ENCODE results near the gene ZDHHC15.
A peak's percentile ranks its signal among the peaks of the same experiment; 100 is the strongest.
"Not testable (repeated sequence)": the region's sequence is repeated elsewhere in the genome, so short reads cannot be mapped to it uniquely, and the experiment has no call there.

Gene ZDHHC15, protein sequence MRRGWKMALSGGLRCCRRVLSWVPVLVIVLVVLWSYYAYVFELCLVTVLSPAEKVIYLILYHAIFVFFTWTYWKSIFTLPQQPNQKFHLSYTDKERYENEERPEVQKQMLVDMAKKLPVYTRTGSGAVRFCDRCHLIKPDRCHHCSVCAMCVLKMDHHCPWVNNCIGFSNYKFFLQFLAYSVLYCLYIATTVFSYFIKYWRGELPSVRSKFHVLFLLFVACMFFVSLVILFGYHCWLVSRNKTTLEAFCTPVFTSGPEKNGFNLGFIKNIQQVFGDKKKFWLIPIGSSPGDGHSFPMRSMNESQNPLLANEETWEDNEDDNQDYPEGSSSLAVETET

DNA sequence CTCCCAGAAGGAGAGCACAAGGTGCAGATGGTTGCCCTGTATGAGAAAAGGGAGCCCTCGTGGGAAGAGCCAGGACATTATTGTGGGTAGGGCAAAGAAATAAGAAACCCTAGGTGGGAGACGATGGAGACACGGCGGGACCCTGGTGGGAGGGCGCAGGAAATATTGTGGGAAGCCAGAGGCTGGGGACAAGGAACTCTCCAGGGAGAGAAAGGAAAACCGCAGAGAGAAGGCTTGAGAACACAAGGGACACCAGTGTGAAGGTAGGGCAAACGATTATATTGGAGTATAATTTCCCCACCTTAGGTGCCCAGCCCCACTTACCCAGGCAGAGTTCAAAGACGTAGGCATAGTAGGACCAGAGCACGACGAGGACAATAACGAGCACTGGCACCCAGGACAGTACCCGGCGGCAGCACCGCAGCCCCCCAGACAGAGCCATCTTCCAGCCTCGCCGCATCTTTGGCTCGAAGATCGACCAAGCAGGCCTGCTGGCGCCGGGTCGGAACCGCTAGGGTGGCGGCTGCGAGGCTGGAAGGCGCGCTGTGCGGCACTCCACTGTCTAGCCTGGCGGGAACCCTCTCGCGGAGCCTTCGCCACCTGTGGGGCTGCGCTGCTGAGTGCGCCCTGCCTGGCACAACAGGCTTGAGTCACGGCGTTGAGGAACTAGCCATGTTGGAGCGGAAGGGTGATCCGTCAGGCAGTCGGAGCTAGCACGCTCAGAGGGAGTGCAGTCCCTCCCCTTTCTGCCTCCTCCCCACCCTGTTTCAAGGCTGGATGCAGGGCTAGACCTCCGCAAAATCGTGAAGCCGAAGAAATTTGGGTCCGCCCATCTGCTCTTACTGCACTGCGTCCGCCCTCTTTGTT is at the start of gene ZDHHC15:
ZDHHC15 (minus strand) TSS at position 473 of the 867 bp plus-strand sequence; CDS start at position 460, 13 bp downstream.
- peak; percentile 0 for DNase-seq

DNA sequence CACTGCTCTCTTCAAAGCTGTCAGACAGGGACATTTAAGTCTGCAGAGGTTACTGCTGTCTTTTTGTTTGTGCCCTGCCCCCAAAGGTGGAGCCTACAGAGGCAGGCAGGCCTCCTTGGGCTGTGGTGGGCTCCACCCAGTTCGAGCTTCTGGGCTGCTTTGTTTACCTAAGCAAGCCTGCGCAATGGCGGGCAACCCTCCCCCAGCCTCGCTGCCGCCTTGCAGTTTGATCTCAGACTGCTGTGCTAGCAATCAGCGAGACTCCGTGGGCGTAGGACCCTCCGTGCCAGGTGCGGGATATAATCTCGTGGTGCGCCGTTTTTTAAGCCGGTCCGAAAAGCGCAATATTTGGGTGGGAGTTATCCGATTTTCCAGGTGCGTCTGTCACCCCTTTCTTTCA is 37.7 kb upstream of the ZDHHC15 start:
- DNase-seq, result not testable (repeated sequence)

DNA sequence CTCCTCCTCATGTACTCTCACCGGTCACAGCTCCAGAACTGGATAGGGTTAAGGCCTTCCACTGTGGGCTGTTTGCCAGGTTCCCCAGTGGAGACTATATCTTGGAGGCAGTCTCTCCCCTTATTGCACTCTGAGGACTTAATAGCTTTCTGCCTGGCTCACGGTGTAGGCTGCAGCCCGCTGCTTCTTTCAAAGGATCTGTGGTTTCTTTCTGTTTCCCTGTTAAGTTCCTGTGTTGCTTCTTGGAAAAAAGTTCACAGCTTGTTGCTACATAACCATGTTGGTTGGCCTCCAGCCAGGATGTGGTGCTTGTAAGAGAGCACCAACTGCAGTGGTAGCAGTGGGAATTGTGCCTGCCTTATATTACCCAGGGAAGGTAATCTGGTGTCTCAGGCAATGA is 24.9 kb upstream of the ZDHHC15 start:
- DNase-seq, result no peak

DNA sequence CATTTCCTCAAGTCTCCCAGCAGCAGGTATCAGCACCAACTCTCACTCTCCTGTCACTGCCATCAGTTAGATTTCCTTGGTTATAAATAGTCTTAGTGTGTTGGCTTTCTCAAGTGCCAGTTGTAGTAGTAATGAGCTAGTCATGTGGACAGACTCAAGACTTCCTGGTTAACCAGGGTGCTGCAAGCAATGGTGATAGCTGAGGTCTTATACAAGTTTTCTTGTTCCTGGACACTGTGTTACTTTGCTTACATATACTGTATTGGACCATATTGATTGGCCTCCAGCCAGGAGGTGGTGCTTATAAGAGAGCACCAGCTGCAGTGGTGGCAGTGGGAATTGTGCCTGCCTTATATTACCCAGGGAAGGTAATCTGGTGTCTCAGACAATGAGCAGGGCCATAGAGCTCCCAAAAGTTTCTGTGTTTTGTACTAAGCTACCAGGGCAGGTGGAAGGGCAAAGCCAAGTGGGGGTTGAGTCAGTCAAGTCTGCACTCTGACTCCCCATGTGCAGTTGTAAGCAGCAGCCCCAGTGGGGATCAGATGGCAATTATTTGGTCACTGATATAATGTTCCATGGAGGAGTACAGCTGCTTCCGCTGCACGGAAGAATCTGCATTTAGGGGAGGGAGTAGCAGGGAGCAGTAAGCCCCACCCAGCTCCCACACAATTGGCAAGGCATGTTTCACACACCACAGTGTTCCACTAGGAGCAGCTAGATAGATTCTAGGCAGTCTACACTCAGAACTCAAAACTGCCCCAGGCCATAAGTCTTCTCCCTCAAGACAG is 24.1 kb upstream of the ZDHHC15 start:
- DNase-seq, result no peak

DNA sequence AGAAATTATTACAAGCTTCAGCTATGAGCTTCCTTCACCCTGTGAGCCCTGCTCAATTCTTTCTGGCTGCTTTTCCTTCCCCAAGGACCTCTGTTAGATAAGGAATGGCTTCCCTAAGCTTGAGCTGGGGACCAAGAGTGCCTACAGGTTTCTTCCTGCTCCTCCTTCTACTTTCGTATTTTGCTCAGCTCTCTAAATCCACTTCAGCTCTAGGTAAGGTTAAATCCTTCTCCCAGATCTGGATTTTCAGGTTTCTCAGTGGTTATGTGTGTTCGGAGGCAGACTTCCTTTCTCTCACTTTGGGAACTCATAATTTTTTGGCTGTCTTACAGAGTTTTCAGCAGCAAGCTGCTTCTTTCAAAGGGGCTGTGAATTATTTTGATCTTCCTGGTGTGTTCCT is 21.9 kb upstream of the ZDHHC15 start:
- no peak for DNase-seq

DNA sequence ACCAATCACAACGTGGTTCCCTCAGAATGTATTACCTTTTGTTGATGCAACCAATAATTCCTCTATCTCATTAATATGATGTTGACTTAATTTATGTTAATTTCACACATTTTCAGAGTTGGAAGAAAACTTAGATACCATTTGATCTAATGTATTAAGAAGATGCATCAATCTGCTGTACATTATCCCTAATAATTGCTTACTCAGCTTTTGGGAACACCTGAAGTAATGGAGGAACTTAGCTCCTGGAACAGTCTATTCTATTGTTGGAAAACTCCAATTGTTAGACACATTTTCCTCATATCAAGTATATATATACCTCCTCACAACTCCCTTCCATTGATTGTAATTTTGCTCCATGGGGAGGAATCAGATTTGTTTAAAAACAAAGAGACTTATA is 38.9 kb downstream of the ZDHHC15 start:
- no peak for DNase-seq

DNA sequence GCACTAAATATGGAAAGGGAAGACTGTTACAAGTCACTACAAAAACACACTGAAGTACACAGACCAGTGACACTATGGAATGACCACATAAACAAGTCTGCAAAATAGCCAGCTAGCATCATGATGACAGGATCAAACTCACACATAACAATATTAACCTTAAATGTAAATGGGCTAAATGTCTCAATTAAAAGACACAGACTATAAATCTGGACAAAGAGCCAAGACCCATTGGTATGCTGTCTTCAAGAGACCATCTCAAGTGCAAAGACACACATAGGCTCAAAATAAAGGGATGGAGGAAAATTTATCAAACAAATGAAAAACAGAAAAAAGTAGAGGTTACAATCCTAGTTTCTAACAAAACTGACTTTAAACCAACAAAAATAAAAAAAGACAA is 61.1 kb downstream of the ZDHHC15 start:
- not testable (repeated sequence) for DNase-seq

DNA sequence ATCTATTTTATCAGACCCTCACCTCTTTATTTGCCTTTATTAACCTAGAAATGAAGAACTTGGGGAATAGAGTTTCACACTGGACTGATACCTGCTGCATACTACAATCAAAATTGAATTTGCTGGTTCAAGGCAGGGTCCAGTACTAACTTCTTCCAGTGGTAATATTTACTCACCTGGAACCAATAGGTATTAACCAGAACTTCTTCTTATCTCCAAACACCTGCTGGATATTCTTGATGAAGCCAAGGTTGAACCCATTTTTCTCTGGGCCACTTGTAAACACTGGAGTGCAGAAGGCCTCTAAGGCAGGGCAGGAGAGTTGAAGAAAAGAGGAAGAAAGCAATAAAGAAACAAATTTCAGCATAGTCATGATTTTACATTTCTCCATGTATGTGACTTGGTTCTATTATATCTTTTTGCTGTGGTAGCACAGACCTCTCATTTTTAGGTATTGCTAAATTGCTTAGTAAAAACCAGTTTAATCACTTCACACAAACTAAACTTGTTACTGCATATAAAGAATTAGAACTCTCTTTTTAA is 101.1 kb downstream of the ZDHHC15 start:
- DNase-seq, result no peak

DNA sequence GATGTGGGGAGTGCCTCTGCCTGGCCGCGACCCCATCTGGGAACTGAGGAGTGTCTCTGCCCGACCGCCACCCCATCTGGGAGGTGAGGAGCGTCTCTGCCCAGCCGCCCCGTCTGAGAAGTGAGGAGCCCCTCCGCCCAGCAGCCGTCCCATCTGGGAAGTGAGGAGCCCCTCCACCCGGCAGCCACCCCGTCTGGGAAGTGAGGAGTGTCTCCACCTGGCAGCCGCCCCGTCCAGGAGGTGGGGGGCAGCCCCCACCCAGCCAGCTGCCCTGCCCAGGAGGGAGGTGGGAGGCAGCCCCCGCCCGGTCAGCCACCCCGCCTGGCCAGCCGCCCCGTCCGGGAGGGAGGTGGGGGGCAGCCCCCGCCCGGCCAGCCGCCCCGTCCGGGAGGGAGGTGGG is 115.7 kb downstream of the ZDHHC15 start:
- not testable (repeated sequence) for DNase-seq

DNA sequence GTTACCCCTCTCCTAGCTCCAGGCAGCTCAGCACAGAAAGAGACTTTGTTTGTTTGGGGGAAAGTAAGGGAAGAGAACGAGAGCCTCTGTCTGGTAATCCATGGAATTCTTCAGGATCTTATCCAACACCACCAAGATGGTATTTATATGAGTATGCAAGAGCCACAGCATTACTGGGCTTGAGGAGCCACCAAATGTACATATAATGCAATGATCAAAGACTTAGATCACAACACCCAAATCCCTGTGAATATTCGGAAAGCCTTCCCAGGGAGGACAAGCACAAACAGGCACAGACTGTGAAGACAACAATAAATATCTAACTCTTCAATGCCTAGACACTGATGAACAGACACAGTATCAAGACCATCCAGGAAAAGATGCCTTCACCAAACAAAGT is 132.4 kb downstream of the ZDHHC15 start:
- no peak for DNase-seq

DNA sequence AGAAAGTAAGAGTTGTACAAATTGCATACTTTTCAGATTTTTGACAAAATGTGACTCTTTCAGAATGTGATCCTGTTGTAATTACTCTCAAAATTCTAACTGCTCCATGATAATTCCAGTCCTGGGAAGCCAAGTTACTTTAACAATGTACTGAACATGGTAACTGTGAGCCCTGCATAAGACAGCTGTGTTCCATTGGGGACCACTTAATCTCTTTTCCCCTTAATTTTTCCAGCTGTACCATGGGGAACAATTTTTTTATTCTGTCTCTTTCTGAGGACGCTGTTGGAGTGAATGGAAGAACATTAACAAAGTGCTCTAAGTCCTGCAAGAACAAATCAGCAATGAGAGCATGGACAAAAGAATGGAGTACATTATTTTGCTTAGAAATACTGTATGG is 153.1 kb downstream of the ZDHHC15 start:
- DNase-seq, result no peak

DNA sequence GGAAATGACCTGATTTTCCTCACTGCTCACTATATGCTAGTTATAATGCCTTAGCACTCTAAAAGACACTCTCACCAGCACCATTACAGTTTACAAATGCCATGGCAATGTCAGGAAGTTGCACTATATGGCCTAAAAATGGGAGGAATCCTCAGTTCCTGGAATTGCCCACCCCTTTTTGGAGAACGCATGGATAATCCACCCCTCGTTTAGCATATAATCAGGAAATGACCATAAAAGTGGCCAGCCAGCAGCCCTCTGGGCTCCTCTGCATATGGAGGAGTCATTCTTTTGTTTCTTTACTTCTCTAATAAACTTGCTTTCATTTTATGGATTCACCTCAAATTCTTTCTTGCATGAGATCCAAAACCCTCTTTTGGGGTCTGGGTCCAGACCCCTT is 156.0 kb downstream of the ZDHHC15 start:
- DNase-seq, result no peak

DNA sequence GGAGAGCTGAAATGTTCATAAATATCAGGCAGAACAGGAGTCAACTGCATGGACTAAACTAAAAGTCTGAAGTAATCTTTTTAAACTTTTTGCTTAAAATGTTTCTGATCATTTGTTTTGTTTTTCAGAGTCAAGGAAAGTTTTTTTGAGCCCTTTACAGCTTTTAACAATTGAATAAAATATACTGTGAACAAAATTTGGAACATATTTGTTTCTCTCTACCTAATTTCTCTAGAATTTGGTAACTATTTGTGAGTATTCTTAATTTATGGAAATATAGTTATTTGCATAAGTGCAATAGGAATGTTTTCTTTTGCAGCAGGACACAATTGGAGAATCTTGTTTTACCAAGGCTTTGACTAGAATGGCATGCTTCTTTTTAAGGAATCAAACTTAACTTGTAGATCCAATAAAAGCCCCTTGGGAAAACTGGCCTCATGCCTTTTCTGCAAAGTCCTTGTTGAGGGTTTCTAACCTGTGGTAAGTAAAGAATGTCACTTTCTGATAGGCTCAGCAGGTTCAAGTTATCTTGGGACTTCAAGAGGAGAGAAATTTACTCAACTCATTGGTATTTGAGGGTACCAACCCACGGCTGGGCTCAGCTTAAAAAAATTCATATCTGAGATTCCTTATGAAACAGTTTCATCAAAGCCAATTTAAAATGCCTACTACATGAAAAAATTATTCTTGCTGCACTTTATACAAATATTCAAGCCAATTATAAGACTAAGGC is 157.4 kb downstream of the ZDHHC15 start:
- DNase-seq, result peak; percentile 0

DNA sequence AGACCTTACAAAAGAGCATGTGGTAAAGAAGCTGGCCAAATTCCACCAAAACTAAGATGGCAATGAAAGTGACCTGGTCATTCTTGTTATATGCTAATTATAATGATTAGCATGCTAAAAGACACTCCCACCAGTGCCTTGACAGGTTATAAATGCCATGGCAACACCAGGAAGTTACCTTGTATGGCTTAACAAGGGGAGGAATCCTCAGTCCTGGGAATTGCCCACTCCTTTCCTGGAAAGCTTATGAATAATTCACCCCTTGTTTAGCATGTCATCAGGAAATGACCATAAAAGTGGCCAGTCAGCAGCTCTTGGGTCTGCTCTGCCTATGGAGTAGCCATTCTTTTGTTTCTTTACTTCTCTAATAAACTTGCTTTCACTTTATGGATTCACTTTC is 161.0 kb downstream of the ZDHHC15 start:
- DNase-seq, result no peak

DNA sequence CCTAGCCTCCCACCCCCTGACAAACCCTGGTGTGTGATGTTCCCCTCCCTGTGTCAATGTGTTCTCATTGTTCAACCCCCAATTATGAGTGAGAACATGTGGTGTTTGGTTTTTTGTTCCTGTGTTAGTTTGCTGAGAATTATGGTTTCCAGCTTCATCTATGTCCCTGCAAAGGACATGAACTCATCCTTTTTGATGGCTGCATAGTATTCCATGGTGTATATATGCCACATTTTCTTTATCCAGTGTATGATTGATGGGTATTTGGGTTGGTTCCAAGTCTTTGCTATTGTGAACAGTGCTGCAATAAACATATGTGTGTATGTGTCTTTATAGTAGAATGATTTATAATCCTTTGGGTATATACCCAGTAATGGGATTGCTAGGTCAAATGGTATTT is 174.2 kb downstream of the ZDHHC15 start:
- DNase-seq, result not testable (repeated sequence)

DNA sequence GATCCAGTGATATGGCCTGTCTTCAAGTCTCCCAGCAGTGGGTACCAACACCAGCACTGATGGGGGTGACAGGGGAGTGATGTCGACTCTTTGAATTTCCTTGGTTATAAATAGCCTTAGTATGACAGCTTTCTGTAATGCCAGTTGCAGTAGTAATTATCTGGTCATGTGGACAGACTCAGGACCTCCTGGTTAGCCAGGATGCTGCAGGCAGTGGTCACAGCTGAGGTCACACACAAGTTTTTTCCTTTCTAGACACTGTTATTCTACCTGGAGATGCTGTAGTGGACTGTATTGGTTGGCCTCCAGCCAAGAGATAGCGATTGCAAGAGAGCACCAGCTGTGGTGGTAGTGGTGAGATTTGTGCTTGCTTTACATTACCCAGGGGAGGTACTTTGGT is 185.3 kb downstream of the ZDHHC15 start:
- DNase-seq, result no peak

DNA sequence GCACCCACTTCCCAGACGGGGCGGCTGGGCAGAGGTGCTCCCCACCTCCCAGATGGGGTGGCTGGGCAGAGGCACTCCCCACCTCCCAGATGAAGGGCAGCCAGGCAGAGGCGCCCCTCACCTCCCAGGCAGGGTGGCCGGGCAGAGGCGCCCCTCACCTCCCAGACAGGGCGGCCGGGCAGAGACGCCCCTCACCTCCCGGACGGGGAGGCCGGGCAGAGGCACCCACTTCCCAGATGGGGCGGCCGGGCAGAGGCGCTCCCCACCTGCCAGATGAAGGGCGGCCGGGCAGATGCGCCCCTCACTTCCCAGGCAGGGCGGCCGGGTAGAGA is 187.7 kb downstream of the ZDHHC15 start:
- DNase-seq, result no peak

DNA sequence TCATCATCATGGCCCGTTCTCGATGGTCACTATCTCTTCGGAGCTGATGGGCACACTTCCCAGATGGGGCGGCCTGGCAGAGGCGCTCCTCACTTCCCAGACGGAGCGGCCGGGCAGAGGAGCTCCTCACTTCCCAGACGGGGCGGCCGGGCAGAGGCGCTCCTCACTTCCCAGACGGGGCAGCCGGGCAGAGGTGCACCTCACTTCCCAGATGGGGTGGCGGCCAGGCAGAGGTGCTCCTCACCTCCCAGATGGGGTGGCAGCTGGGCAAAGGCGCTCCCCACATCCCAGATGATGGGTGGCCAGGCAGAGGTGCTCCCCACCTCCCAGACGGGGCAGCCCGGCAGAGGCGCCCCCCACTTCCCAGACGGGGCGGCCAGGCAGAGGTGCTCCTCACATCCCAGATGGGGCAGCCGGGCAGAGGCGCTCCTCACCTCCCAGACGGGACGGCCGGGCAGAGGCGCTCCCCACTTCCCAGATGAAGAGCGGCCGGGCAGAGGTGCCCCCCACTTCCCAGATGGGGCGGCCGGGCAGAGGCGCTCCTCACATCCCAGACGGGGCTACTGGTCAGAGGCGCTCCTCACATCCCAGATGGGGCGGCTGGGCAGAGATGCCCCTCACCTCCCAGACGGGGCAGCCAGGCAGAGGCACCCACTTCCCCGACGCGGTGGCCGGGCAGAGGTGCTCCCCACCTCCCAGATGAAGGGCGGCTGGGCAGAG is 188.3 kb downstream of the ZDHHC15 start:
- DNase-seq, result not testable (repeated sequence)

DNA sequence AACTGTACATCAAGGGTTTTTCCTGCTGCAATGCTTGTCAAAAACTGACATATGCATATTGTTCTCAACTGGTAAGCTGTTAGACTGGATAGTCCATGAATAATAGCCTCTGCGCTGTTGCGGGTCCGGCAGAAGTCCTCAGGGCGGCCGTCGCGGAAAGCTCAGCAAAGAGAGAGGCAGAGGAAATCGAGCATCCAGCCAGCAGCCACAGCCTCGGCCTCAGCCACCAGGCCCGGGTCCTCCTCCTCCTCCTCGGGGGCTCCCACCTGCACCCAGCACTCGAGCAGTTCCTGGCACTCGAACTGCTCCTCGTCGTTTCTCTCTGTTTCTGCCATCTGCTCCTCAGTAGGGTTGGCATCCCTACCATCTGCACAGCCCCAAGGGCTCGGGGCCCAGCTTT is 195.2 kb downstream of the ZDHHC15 start:
- DNase-seq, result no peak

Measured in EL (cell line).